BLaER1 treated with 17β-estradiol and CSF1 and Interleukin-3, amounts not matched to agents 10 nM and 100 nM (cell line): ENCODE results near the gene BMP2K.
"Not testable (repeated sequence)": the region's sequence is repeated elsewhere in the genome, so short reads cannot be mapped to it uniquely, and the experiment has no call there.

Source experiments
- H3K27ac ChIP-seq, 11 experiments: shearing (Covaris generic); formaldehyde crosslinking; 2 replicates each; pipeline ENCODE4 v1.8.1; 2022
- H3K27me3 ChIP-seq, 11 experiments: shearing (Covaris generic); formaldehyde crosslinking; 2 replicates each; pipeline ENCODE4 v1.8.1; 2022
- H3K36me3 ChIP-seq, 11 experiments: shearing (Covaris generic); formaldehyde crosslinking; 2 replicates each; pipeline ENCODE4 v1.8.1; 2022
- H3K4me1 ChIP-seq, 10 experiments: shearing (Covaris generic); formaldehyde crosslinking; 2 replicates each; pipeline ENCODE4 v1.8.1; 2022
- H3K4me2 ChIP-seq, 11 experiments: shearing (Covaris generic); formaldehyde crosslinking; 2 replicates each; pipeline ENCODE4 v1.8.1; 2022
- H3K4me3 ChIP-seq, 10 experiments: shearing (Covaris generic); formaldehyde crosslinking; 2 replicates each; pipeline ENCODE4 v1.8.1; 2022
- H3K9ac ChIP-seq, 11 experiments: shearing (Covaris generic); formaldehyde crosslinking; 2 replicates each; pipeline ENCODE4 v1.8.1; 2022
- H3K9me3 ChIP-seq, 11 experiments: shearing (Covaris generic); formaldehyde crosslinking; replicated peaks in 1 of 11; 2 replicates each; pipeline ENCODE4 v1.8.1; 2022
- H4K20me1 ChIP-seq, 11 experiments: shearing (Covaris generic); formaldehyde crosslinking; 2 replicates each; pipeline ENCODE4 v1.8.1; 2022
- Cebpa-rat ChIP-seq, 11 experiments: shearing (Covaris generic); IDR thresholded peaks; 2 replicates each; pipeline ENCODE4 v1.8.1; 2022

Gene BMP2K

GRCh38 chr4:78907638-78908037 is 131.5 kb downstream of the BMP2K start:
- TF ChIP-seq Cebpa-rat (IDR thresholded peaks at IDR 0.05) = no peak
- no peaks in the 10 kb centered on the region for H3K4me1 ChIP-seq
- no peak overlapping the region for H3K4me2 ChIP-seq
- no peaks in the 10 kb centered on the region for H3K9me3 ChIP-seq
- no peaks in the 10 kb centered on the region for H3K27me3 ChIP-seq
- no peak overlapping the region for H3K4me3 ChIP-seq
- no peak overlapping the region for H3K27ac ChIP-seq
- H3K9ac ChIP-seq = no peak overlapping the region
- peaks cover 0 to 99% (median 16%) of the 10 kb centered on the region in 11 experiments; a peak in 13 of 22 replicates for H4K20me1 ChIP-seq
- H3K36me3 ChIP-seq = peaks cover 33 to 98% (median 66%) of the 10 kb centered on the region in 11 experiments

- not testable (repeated sequence) for H3K4me3 ChIP-seq, H3K27ac ChIP-seq, H3K9me3 ChIP-seq, H3K27me3 ChIP-seq, H3K4me2 ChIP-seq, H3K9ac ChIP-seq, H3K4me1 ChIP-seq
- Histone ChIP-seq H3K36me3 (peaks cover 34 to 97% (median 70%) of the 10 kb centered on the region in 11 experiments), H4K20me1 (peaks cover 0 to 99% (median 20%) of the 10 kb centered on the region in 11 experiments; a peak in 14 of 22 replicates)
These were observed 132.8 kb downstream of the BMP2K start for GRCh38 chr4:78908974-78909373.

GRCh38 chr4:78910612-78911011 is 134.5 kb downstream of the BMP2K start:
- H3K4me1 ChIP-seq = no peaks in the 10 kb centered on the region
- peaks cover 45 to 100% (median 74%) of the 10 kb centered on the region in 11 experiments for H3K36me3 ChIP-seq
- H3K9me3 ChIP-seq = no peaks in the 10 kb centered on the region
- H3K4me2 ChIP-seq = no peak overlapping the region
- TF ChIP-seq Cebpa-rat (IDR thresholded peaks at IDR 0.05) = no peak
- no peak overlapping the region for H3K4me3 ChIP-seq
- no peaks in the 10 kb centered on the region for H3K27me3 ChIP-seq
- peaks cover 0 to 100% (median 27%) of the 10 kb centered on the region in 11 experiments; a peak in 14 of 22 replicates for H4K20me1 ChIP-seq
- H3K27ac ChIP-seq = no peak overlapping the region
- no peak overlapping the region for H3K9ac ChIP-seq

- no peak overlapping the region for H3K4me2 ChIP-seq
- peaks cover 0 to 4% (median 0%) of the 10 kb centered on the region in 10 experiments; a peak in 2 of 20 replicates for H3K4me1 ChIP-seq
- H3K9ac ChIP-seq = no peak overlapping the region
- H3K4me3 ChIP-seq = no peak overlapping the region
- no peaks in the 10 kb centered on the region for H3K9me3 ChIP-seq
- TF ChIP-seq Cebpa-rat (IDR thresholded peaks at IDR 0.05) = no peak
- H3K36me3 ChIP-seq = peaks cover 11 to 80% (median 57%) of the 10 kb centered on the region in 11 experiments; a peak in 19 of 22 replicates
- peaks cover 0 to 20% (median 0%) of the 10 kb centered on the region in 11 experiments; a peak in 5 of 22 replicates for H4K20me1 ChIP-seq
- H3K27me3 ChIP-seq = no peaks in the 10 kb centered on the region
- no peak overlapping the region for H3K27ac ChIP-seq
These were observed 146.1 kb downstream of the BMP2K start for GRCh38 chr4:78922207-78922606.

DNA sequence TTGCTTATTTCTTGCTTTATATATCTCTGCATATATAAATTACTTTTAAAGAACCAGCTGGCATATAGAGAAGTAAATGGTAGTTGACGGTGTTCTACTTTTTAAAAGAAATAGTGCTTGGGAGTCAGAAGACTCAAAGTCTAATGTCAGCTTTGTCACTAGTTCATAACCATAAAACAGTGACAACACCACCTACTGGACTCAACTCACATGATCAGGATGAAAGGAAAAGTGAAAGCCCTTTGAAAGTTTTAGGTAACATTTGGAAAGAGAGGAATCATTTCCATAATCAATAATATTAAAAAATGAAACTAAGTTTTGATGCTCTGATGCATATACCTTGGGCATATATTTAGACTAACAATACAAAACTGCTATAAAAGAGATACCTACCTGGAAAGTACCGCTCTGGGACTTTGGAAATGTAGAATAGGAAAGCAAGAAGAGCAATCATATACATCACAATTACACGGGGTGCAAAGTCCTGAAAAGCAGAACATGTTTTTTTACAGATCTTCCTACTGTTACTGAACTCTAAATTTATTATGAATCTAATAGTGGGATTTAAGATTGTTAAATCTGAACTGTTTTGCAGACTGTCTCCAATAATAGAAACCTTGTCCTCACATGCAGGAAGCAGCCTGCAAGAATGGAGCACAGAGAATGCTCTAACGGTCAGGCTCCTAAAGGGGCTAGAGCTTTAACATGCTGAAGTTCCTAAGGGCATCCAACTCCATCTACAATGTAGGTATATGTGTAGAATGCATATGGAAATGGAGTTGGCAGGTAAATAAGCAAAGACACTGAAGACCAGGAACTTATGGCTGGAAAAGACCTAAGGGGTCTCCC is 147.5 kb downstream of the BMP2K start:
- no peak for TF ChIP-seq Cebpa-rat (IDR thresholded peaks at IDR 0.05)
- Histone ChIP-seq H4K20me1 (peaks cover 0 to 8% (median 0%) of the 10 kb centered on the region in 11 experiments; a peak in 2 of 22 replicates), H3K4me2 (no peak overlapping the region), H3K27me3 (no peaks in the 10 kb centered on the region), H3K36me3 (peaks cover 15 to 95% (median 63%) of the 10 kb centered on the region in 11 experiments; a peak in 20 of 22 replicates), H3K9ac (no peak overlapping the region), H3K27ac (no peak overlapping the region), H3K9me3 (no peaks in the 10 kb centered on the region), H3K4me3 (no peak overlapping the region), H3K4me1 (peaks cover 0 to 7% (median 0%) of the 10 kb centered on the region in 10 experiments; a peak in 2 of 20 replicates)

DNA sequence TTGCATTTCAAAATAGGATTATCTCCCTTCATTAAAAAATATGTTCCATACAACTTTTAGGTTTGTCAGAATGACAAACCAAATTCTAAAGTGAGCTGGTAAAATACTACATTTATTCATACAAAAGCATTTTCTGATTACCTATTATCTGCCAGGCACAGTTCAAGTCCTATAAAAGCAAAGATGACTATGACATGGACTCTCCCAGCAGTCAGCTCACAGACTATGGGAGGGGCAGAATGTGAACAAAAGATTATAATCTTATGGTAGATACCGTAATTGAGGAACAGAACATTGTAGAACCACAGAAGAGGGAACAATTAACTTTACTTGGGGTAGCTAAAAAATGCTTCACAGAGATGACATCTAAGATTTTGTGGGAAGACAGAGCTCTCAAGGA is 150.7 kb downstream of the BMP2K start:
- no peaks in the 10 kb centered on the region for H3K27me3 ChIP-seq
- peaks cover 0 to 7% (median 0%) of the 10 kb centered on the region in 10 experiments; a peak in 2 of 20 replicates for H3K4me1 ChIP-seq
- no peak overlapping the region for H3K4me2 ChIP-seq
- no peak for TF ChIP-seq Cebpa-rat (IDR thresholded peaks at IDR 0.05)
- H3K4me3 ChIP-seq = no peak overlapping the region
- no peaks in the 10 kb centered on the region for H3K9me3 ChIP-seq
- peaks cover 34 to 98% (median 82%) of the 10 kb centered on the region in 11 experiments; a peak in 21 of 22 replicates for H3K36me3 ChIP-seq
- no peak overlapping the region for H3K27ac ChIP-seq
- H3K9ac ChIP-seq = no peak overlapping the region
- no peaks in the 10 kb centered on the region for H4K20me1 ChIP-seq

DNA sequence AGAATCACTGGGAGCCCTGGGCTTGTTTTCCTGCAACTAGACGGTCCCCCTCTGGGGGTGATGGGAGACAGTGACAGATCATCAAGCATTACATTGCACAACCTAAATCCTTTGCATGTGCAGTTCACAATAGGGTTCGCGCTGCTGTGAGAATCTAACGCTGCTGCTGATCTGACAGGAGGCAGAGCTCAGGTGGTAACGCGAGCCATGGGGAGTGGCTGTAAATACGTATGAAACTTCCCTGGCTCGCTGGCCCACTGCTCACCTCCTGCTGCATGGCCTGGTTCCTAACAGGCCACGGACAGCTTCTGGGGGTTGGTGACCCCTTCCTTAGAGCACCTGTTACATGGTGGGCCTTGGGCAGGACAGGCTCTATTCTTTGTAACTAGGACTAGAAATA is 152.7 kb downstream of the BMP2K start:
- Histone ChIP-seq H3K4me3 (no peak overlapping the region), H3K36me3 (peaks cover 38 to 94% (median 75%) of the 10 kb centered on the region in 11 experiments; a peak in 21 of 22 replicates), H3K4me2 (no peak overlapping the region), H3K4me1 (peaks cover 0 to 7% (median 0%) of the 10 kb centered on the region in 10 experiments; a peak in 2 of 20 replicates), H3K27me3 (no peaks in the 10 kb centered on the region), H3K9me3 (no peaks in the 10 kb centered on the region), H3K9ac (no peak overlapping the region), H4K20me1 (no peaks in the 10 kb centered on the region), H3K27ac (no peak overlapping the region)
- no peak for TF ChIP-seq Cebpa-rat (IDR thresholded peaks at IDR 0.05)

DNA sequence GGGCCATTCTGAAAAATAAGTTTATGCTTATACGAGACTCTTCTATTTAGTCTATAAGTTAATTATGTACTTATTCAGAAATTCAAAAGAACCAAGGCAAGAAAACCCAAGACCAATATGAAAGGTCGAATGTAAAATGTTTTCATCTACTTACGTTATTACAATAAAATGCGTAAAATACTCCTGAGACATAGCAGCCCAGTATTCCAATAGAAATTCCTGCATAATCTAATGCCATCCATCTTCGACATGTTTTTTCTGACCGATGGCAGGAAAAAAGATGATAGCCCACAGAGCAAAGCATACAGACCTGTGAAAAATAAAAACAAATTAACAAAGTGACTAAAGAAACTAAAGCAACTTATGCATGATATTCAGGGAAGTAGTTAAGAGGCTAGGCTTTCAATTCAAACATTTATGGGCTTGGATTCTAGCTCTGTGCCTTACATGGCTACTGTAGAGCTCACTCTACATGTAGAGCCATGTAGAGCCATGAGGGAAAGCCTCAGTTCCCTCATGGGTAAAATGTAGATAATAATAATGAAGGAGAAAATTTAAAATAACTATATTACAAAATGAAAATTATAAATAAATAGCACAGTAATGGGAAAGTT is 154.0 kb downstream of the BMP2K start:
- Histone ChIP-seq H3K4me2 (no peak overlapping the region), H3K36me3 (peaks cover 40 to 92% (median 62%) of the 10 kb centered on the region in 11 experiments; a peak in 21 of 22 replicates)

GRCh38 chr4:78936989-78937388 is 160.8 kb downstream of the BMP2K start:
- Histone ChIP-seq H4K20me1 (peaks cover 0 to 17% (median 0%) of the 10 kb centered on the region in 11 experiments; a peak in 3 of 22 replicates), H3K27me3 (no peaks in the 10 kb centered on the region), H3K4me2 (peak overlapping the region in 7 of 11 experiments; percentile 7 to 98 (median 91); a peak in 10 of 22 replicates), H3K36me3 (peaks cover 0 to 38% (median 12%) of the 10 kb centered on the region in 11 experiments; a peak in 12 of 22 replicates), H3K4me3 (no peak overlapping the region), H3K27ac (no peak overlapping the region), H3K4me1 (peaks cover 21 to 26% (median 22%) of the 10 kb centered on the region in 10 experiments), H3K9ac (no peak overlapping the region), H3K9me3 (no peaks in the 10 kb centered on the region)
- TF ChIP-seq Cebpa-rat (IDR thresholded peaks at IDR 0.05) = no peak

More for the DNA sequence above, 154.0 kb downstream of the BMP2K start:
- no peaks in the 10 kb centered on the region for H3K9me3 ChIP-seq
- H3K27ac ChIP-seq = no peak overlapping the region
- H3K4me1 ChIP-seq = peaks cover 0 to 7% (median 0%) of the 10 kb centered on the region in 10 experiments; a peak in 2 of 20 replicates
- no peak overlapping the region for H3K9ac ChIP-seq
- TF ChIP-seq Cebpa-rat (IDR thresholded peaks at IDR 0.05) = no peak
- H3K4me3 ChIP-seq = no peak overlapping the region
- peaks cover 0 to 3% (median 0%) of the 10 kb centered on the region in 11 experiments; a peak in 2 of 22 replicates for H4K20me1 ChIP-seq
- H3K27me3 ChIP-seq = no peaks in the 10 kb centered on the region
